GM12892 (cell line): ENCODE data around the gene ZNF438.

ENCODE experiments used
- POLR2AphosphoS5 ChIP-seq: IDR thresholded peaks from 2 replicates; pipeline ENCODE4 v1.6.1; 2011; ENCODE audit warnings: low read depth, low read length, control low read depth
- TAF1 ChIP-seq: IDR thresholded peaks from 2 replicates; pipeline ENCODE4 v1.6.1; 2011; ENCODE audit warnings: low read depth, mild to moderate bottlenecking, control low read depth, low read length, borderline replicate concordance

GRCh38 chr10:30991647-30992011 is 40.0 kb downstream of the ZNF438 start:
- TF ChIP-seq TAF1 (no peak), POLR2AphosphoS5 (no peak)
